ENCODE measurements around the gene KIF26B. TPM values are rescaled to one million over a fixed set of nuclear protein-coding genes. Genes with fewer than 3 reads are reported as not detected.

Gene KIF26B
- total and polyA plus RNA-seq, 2 of the 4 experiments (the other 2 are of a cell fraction) = 0.53 to 0.54 TPM

DNA sequence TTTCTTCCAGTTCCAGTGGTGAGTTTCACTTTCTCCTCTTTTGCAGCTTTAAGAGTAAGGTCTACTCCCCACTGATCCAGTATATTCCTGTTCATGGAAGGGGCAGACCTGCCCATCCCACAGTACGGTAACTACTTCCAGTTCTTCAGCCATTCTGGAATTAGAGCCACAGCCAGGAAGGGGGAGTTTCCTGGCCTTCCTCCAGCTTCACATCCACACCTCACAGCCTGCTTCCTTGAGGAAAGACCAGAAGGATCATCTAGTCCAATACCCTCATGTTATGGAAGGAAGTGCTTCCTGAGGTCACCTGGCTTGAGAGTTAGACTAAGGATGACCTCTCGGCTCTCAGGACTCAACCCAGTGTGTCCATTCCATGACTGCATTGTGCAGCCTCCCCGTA is 597.8 kb downstream of the KIF26B start:
- Histone ChIP-seq H4K20me1 (ENCODE audit: insufficient read depth, low read length) (no peaks in the 10 kb centered on the region), H3K23ac (ENCODE audit: low read depth, low read length) (no peak overlapping the region), H3K4ac (ENCODE audit: low read depth, low read length) (peak overlapping the region; percentile 39), H2BK15ac (ENCODE audit: low read depth, low read length) (no peak overlapping the region), H3K79me1 (ENCODE audit: low read depth in 1 of 2, low read length in 2 of 2) (no peaks in the 10 kb centered on the region), H2AK5ac (ENCODE audit: low read depth, low read length) (peak overlapping the region; percentile 27; the same call in 1 of the 2 replicates), H4K91ac (ENCODE audit: insufficient read depth, low read depth, low read length) (no peak overlapping the region), H2BK20ac (ENCODE audit: low read depth, low read length) (no peak overlapping the region), H3K18ac (ENCODE audit: low read depth, low read length) (no peak overlapping the region), H2BK5ac (ENCODE audit: low read depth, low read length, poor library complexity, severe bottlenecking) (no peak overlapping the region), H3K14ac (replicated peaks; ENCODE audit: low read depth, low read length) (no peak overlapping the region; the same call in 1 of the 2 replicates), H3K4me2 (ENCODE audit: low read depth, low read length) (no peak overlapping the region), H3K9ac (ENCODE audit: low read depth, low read length) (no peak overlapping the region), H4K5ac (ENCODE audit: low read depth, low read length) (0 out of 2 replicates have a peak overlapping the region, but pooled peaks have one; percentile 44), H3K4me3 (ENCODE audit: insufficient read depth, low read depth, low read length) (no peak overlapping the region), H4K8ac (ENCODE audit: low read depth in 2 of 2, low read length in 2 of 2) (no peak overlapping the region), H2AFZ (replicated peaks; ENCODE audit: low read length, poor library complexity) (peak overlapping the region; percentile 12), H3K9me3 (ENCODE audit: control insufficient read depth, insufficient read depth, low read length) (peaks cover 6% of the 10 kb centered on the region), H2AK9ac (replicated peaks; ENCODE audit: low read depth, low read length, poor library complexity) (no peak overlapping the region), H3K36me3 (ENCODE audit: control insufficient read depth, insufficient read depth, low read length) (no peaks in the 10 kb centered on the region), H3K27ac (ENCODE audit: insufficient read depth, low read length) (no peak overlapping the region), H3K56ac (ENCODE audit: extremely low read depth, insufficient read depth, low read length) (no peak overlapping the region), H3K9me1 (ENCODE audit: insufficient read depth, low read length) (no peaks in the 10 kb centered on the region), H3K4me1 (ENCODE audit: control insufficient read depth, insufficient read depth, low read length) (peaks cover 3% of the 10 kb centered on the region; the same call in 1 of the 2 replicates), H3K27me3 (ENCODE audit: control insufficient read depth, insufficient read depth, low read length) (no peaks in the 10 kb centered on the region), H2BK120ac (ENCODE audit: low read depth, low read length) (peak overlapping the region; percentile 3; the same call in 1 of the 2 replicates)
- DNase-seq (no peak), ATAC-seq (ENCODE audit: low read depth) (no peak)
- CTCF ChIA-PET = no interaction called here
- no TSS peak for BruUV-seq (replicated peaks)
- in situ Hi-C loops (cut with MboI; ENCODE audit: low sequenced_read_pairs) = no loop called here
- dilution Hi-C loops (cut with HindIII; ENCODE audit: low sequenced_read_pairs, unreplicated experiment) = no loop called here
- intact Hi-C loops (cut with micrococcal nuclease) = no loop called here
- TF ChIP-seq CEBPB (IDR thresholded peaks at IDR 0.05; ENCODE audit: low read depth, low read length) = no peak
- TF ChIP-seq RCOR1 (IDR thresholded peaks at IDR 0.05; ENCODE audit: insufficient replicate concordance, low read length) = no peak
- no peak for TF ChIP-seq NFE2L2 (IDR thresholded peaks at IDR 0.05; ENCODE audit: low read depth, low read length)
- TF ChIP-seq, protein P1, sequence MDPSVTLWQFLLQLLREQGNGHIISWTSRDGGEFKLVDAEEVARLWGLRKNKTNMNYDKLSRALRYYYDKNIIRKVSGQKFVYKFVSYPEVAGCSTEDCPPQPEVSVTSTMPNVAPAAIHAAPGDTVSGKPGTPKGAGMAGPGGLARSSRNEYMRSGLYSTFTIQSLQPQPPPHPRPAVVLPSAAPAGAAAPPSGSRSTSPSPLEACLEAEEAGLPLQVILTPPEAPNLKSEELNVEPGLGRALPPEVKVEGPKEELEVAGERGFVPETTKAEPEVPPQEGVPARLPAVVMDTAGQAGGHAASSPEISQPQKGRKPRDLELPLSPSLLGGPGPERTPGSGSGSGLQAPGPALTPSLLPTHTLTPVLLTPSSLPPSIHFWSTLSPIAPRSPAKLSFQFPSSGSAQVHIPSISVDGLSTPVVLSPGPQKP (IDR thresholded peaks at IDR 0.05; ENCODE audit: borderline replicate concordance, low read depth, low read length) = no peak
- TF ChIP-seq, protein P2, sequence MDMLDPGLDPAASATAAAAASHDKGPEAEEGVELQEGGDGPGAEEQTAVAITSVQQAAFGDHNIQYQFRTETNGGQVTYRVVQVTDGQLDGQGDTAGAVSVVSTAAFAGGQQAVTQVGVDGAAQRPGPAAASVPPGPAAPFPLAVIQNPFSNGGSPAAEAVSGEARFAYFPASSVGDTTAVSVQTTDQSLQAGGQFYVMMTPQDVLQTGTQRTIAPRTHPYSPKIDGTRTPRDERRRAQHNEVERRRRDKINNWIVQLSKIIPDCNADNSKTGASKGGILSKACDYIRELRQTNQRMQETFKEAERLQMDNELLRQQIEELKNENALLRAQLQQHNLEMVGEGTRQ (IDR thresholded peaks at IDR 0.05; ENCODE audit: low read depth, low read length) = no peak
- TF ChIP-seq MAZ (IDR thresholded peaks at IDR 0.05; ENCODE audit: borderline replicate concordance, low read depth, low read length) = no peak
- no peak for TF ChIP-seq POLR2A (IDR thresholded peaks at IDR 0.05; ENCODE audit: low read depth, low read length)
- no peak for TF ChIP-seq RFX5 (IDR thresholded peaks at IDR 0.05; ENCODE audit: low read depth, low read length)
- no peak for TF ChIP-seq FOS (IDR thresholded peaks at IDR 0.05; ENCODE audit: low read depth, low read length)
- no peak for TF ChIP-seq SMC3 (IDR thresholded peaks at IDR 0.05; ENCODE audit: low read depth, low read length)
- TF ChIP-seq, protein P3, sequence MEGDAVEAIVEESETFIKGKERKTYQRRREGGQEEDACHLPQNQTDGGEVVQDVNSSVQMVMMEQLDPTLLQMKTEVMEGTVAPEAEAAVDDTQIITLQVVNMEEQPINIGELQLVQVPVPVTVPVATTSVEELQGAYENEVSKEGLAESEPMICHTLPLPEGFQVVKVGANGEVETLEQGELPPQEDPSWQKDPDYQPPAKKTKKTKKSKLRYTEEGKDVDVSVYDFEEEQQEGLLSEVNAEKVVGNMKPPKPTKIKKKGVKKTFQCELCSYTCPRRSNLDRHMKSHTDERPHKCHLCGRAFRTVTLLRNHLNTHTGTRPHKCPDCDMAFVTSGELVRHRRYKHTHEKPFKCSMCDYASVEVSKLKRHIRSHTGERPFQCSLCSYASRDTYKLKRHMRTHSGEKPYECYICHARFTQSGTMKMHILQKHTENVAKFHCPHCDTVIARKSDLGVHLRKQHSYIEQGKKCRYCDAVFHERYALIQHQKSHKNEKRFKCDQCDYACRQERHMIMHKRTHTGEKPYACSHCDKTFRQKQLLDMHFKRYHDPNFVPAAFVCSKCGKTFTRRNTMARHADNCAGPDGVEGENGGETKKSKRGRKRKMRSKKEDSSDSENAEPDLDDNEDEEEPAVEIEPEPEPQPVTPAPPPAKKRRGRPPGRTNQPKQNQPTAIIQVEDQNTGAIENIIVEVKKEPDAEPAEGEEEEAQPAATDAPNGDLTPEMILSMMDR (conservative IDR thresholded peaks at IDR 0.05; ENCODE audit: low read depth, low read length) = no peak
- no peak for TF ChIP-seq BHLHE40 (IDR thresholded peaks at IDR 0.05; ENCODE audit: low read depth, low read length)
- no peak for TF ChIP-seq MXI1 (IDR thresholded peaks at IDR 0.05; ENCODE audit: borderline replicate concordance, low read depth, low read length)
- TF ChIP-seq CHD1 (IDR thresholded peaks at IDR 0.05; ENCODE audit: low read depth, low read length) = no peak
- no peak for TF ChIP-seq MAFK (IDR thresholded peaks at IDR 0.05; ENCODE audit: low read depth, low read length)
- TF ChIP-seq RAD21 (IDR thresholded peaks at IDR 0.05; ENCODE audit: low read length) = no peak
- no CpG with 5 or more reads among the region's 3 CpGs for WGBS, 2 experiments (ENCODE audit: extremely low coverage in 2 of 2, insufficient read length in 1 of 2)
- POLR2A ChIA-PET (ENCODE audit: unreplicated experiment) = no interaction called here

Data from IMR-90 (cell line).